ENCODE measurements around the gene CHGA.

GRCh38 chr14:92946847-92947545 is 24.0 kb downstream of the CHGA start:
- TF ChIP-seq CTCF (IDR thresholded peaks at IDR 0.05; ENCODE audit: borderline replicate concordance, extremely low read depth, low read length, poor library complexity, severe bottlenecking) (no peak), EZH2 (IDR thresholded peaks at IDR 0.05; ENCODE audit: borderline replicate concordance, low read depth, low read length, severe bottlenecking) (no peak)

All from DND-41 (cell line).